Activated naive CD8-positive, alpha-beta T cell treated with anti-CD3 and anti-CD28 coated beads for 36 hours (primary cell): ENCODE data around the gene BTLA. TPM values are rescaled to one million over a fixed set of nuclear protein-coding genes. Genes with fewer than 3 reads are reported as not detected.
"Not testable (repeated sequence)": the region's sequence is repeated elsewhere in the genome, so short reads cannot be mapped to it uniquely, and the experiment has no call there.

Experiments used
- DNase-seq: peaks from one replicate; pipeline ENCODE4 v3.0.0; 2021
- H3K27ac Mint-ChIP-seq: one replicate; pipeline ENCODE4 v1.8.0; 2022; ENCODE audit warnings: mild to moderate bottlenecking, moderate library complexity, mixed read lengths
- H3K27me3 Mint-ChIP-seq: one replicate; pipeline ENCODE4 v1.8.0; 2022; ENCODE audit warnings: mild to moderate bottlenecking, mixed read lengths
- H3K36me3 Mint-ChIP-seq: one replicate; pipeline ENCODE4 v1.8.0; 2021; ENCODE audit warnings: mild to moderate bottlenecking, mixed read lengths
- H3K4me1 Mint-ChIP-seq: one replicate; pipeline ENCODE4 v1.8.0; 2021; ENCODE audit warnings: mixed read lengths
- H3K4me3 Mint-ChIP-seq: one replicate; pipeline ENCODE4 v1.8.0; 2022; ENCODE audit warnings: mild to moderate bottlenecking, moderate library complexity, mixed read lengths
- H3K9me3 Mint-ChIP-seq: one replicate; pipeline ENCODE4 v1.8.0; 2022; ENCODE audit warnings: mixed read lengths
- total RNA-seq, 2 experiments: library from RNA; stranded (reverse); gene quantifications; one replicate each; pipeline ENCODE4 v1.2.3, GENCODE V29; 2021

Gene BTLA
- total RNA-seq, 2 experiments from 2014 or later: 34.1 to 41.2 TPM

DNA sequence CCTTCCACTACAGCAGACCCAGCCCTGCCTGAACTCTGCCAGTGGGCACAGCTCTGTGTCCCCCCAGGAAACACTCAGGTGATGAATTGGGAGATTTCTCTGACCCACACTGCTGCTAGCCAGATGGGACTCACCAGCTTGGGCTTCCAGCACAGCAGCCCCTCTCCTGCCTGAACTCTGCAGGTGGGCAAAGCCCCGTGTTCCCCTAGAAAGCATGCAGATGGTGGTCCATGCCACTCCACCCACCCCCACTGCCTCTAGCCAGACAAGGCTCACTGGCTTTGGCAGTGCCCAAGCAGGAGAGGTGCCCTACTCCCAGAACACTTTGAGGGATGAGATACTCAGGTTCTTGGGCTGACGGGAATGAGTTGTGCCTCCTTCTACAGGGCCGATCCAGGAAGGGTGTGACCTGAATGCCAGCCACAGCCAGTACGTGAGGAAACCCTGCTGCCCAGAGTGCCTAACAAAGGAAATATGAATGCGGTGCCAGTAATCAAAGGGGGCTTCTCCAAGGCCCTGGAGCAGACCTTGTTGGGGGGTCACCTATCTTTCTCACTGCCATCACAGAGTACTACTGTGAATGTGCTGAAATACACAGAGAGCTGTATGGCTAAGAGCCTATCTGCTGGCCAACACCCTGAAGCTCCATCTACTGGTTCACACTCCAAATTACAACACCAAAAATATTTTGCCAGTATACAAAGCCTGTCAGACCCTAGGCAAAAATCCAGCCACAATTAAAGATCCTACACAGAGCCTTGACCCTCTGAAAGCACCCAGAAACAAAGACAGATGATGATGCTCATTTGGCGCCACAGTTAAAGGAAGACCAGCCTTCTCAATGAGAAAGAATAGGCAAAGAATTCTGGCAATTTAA, 61.9 kb downstream of the BTLA start:
- DNase-seq: no peak
- Mint-ChIP-seq H3K36me3 (peaks cover 44% of the 10 kb centered on the region), H3K4me3 (no peak overlapping the region), H3K27me3 (no peaks in the 10 kb centered on the region), H3K4me1 (peaks cover 33% of the 10 kb centered on the region), H3K9me3 (peaks cover 38% of the 10 kb centered on the region), H3K27ac (peak overlapping the region; percentile 45)

DNA sequence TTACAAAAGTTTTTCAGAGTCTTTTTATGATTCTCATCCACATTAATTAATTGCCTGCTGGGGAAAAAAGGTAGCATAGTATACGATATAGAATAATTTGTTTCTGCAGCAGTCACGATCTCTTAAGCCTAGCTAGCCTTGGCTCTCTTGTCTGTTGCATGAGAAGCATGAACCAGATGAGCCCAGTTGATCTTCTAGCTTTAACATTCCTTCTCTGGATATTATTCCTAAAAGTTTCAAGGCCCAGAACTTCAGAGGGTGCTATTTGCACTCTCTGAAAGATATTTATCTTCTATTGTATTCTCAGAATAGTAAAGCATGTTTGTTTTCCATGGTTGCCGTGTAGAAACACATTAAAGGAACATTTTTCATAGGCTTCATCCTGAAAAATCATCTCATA, 69.3 kb downstream of the BTLA start:
- H3K27ac Mint-ChIP-seq: no peak overlapping the region
- no peaks in the 10 kb centered on the region for H3K27me3 Mint-ChIP-seq
- H3K4me3 Mint-ChIP-seq: no peak overlapping the region
- peaks cover 23% of the 10 kb centered on the region for H3K4me1 Mint-ChIP-seq
- H3K36me3 Mint-ChIP-seq: peaks cover 21% of the 10 kb centered on the region
- peaks cover 15% of the 10 kb centered on the region for H3K9me3 Mint-ChIP-seq
- DNase-seq: no peak

DNA sequence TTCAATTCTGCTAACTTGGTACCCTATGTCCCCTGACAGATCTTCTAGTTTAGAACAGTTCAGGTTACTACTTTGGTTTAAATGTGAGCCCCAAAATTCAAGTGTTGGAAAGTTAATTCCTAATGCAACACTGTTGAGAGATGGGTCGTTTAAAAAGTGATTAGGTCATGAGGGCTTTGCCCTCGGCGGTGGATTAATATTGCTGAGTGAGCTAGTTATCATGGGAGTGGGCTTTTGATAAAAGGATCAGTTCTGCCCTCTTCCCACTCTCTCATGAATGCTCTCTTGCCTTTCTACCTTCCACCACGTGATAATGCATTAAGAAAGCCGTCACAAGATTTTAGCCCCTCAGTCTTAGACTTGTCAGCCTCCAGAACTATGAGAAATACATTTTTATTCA, 72.1 kb downstream of the BTLA start:
- H3K27ac Mint-ChIP-seq: no peak overlapping the region
- H3K9me3 Mint-ChIP-seq: peaks cover 6% of the 10 kb centered on the region
- no peak overlapping the region for H3K4me3 Mint-ChIP-seq
- H3K27me3 Mint-ChIP-seq: no peaks in the 10 kb centered on the region
- H3K4me1 Mint-ChIP-seq: peaks cover 9% of the 10 kb centered on the region
- no peak for DNase-seq
- H3K36me3 Mint-ChIP-seq: peaks cover 7% of the 10 kb centered on the region

DNA sequence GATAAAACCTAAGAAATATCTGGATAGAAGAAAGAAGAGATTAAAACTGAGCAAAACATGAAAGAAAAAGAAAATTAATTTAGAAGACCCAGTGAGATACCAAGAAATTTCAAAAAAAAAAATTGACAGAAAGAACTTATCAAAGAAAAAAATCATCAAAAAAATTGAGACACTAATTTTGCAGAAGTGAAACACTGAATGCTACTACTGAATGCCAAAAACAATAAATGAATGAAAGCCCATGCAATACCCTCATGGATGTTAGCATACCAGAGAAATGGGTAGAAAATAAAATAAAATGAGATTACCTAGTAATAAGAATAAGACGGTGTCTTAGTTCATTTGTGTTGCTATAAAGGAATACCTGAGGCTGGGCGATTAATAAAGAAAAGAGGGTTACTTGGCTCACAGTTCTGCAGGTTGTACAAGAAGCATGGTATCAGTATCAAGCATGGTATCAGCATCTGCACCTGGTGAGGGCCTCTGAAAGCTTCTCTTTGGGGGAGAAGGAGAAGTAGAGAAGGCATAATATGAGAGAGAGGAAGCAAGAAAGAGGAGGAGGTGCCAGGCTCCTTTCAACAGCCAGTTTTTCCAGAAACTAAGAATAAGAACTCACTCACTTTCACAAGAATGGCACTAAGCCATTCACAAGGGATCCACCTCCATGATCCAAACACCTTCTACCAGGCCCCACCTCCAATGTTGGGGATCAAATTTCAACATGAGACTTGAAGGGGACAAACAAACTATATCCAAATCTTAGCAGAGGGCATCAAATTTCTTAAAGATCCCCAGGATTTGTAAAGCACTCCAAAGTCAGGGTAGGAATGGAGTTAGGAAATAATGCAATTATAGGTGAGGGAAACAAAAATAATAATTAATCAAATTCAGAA, 73.2 kb downstream of the BTLA start:
- Mint-ChIP-seq H3K4me3 (no peak overlapping the region), H3K9me3 (peaks cover 3% of the 10 kb centered on the region), H3K27me3 (no peaks in the 10 kb centered on the region), H3K4me1 (peaks cover 7% of the 10 kb centered on the region), H3K36me3 (peaks cover 1% of the 10 kb centered on the region), H3K27ac (no peak overlapping the region)
- no peak for DNase-seq

DNA sequence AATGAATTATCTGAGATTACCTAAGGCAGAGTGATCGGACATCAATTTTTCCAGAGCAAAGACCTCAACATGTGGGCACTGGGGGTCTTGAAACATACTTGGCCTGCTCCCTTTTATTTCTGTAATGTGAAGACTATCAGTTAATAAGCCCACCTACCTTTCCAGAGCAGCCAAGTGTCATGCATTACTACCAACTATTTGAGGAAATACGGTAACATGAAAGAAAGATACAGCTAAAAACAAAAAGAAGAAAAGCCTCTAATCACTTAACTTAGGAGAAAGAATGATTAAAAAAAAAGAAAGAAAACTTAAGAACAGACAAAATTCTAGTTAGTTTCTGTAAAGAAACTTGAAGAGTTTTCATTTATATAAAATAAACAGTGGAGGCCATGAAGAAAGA, 73.9 kb downstream of the BTLA start:
- Mint-ChIP-seq H3K36me3 (peaks cover 1% of the 10 kb centered on the region), H3K27ac (no peak overlapping the region), H3K9me3 (no peaks in the 10 kb centered on the region), H3K4me3 (no peak overlapping the region), H3K27me3 (no peaks in the 10 kb centered on the region), H3K4me1 (peaks cover 7% of the 10 kb centered on the region)
- DNase-seq: no peak

DNA sequence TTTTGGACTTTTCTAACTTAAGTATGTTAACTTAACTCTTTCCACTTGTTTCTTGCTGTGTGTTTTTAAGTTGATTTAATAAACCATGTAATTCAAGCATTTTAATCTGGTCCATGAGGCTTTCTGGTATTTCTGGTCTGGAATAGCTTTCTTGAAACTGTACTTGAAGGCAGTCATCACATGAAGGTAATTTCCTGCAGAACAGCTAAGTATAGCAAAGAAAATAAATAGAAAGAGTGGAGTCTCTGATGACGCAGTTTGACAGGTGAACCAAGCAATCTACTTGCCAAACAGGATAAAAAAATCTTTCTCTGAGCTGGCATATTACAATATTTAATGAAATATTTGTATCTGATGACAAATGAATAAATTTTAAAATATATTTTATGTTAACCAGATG, 74.9 kb downstream of the BTLA start:
- Mint-ChIP-seq H3K4me3 (no peak overlapping the region), H3K9me3 (no peaks in the 10 kb centered on the region), H3K4me1 (peaks cover 7% of the 10 kb centered on the region), H3K27ac (no peak overlapping the region), H3K36me3 (peaks cover 1% of the 10 kb centered on the region), H3K27me3 (no peaks in the 10 kb centered on the region)
- no peak for DNase-seq

DNA sequence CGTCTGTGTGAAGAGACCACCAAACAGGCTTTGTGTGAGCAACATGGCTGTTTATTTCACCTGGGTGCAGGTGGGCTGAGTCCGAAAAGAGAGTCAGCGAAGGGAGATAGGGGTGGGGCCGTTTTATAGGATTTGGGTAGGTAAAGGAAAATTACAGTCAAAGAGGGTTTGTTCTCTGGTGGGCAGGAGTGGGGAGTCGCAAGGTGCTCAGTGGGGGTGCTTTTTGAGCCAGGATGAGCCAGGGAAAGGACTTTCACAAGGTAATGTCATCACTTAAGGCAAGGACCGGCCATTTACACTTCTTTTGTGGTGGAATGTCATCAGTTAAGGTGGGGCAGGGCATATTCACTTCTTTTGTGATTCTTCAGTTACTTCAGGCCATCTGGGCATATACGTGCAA, 76.4 kb downstream of the BTLA start:
- H3K27me3 Mint-ChIP-seq, DNase-seq, H3K9me3 Mint-ChIP-seq, H3K36me3 Mint-ChIP-seq, H3K4me3 Mint-ChIP-seq, H3K4me1 Mint-ChIP-seq, H3K27ac Mint-ChIP-seq: not testable (repeated sequence)

DNA sequence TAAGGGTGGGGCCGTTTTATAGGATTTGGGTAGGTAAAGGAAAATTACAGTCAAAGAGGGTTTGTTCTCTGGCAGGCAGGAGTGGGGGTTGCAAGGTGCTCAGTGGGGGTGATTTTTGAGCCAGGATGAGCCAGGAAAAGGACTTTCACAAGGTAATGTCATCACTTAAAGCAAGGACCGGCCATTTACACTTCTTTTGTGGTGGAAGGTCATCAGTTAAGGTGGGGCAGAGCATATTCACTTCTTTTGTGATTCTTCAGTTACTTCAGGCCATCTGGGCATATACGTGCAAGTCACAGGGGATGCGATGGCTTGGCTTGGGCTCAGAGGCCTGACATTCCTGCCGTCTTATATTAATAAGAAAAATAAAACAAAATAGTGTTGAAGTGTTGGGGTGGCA, 80.7 kb downstream of the BTLA start:
- not testable (repeated sequence) for H3K9me3 Mint-ChIP-seq, H3K27ac Mint-ChIP-seq, H3K4me3 Mint-ChIP-seq, DNase-seq, H3K36me3 Mint-ChIP-seq, H3K4me1 Mint-ChIP-seq, H3K27me3 Mint-ChIP-seq

DNA sequence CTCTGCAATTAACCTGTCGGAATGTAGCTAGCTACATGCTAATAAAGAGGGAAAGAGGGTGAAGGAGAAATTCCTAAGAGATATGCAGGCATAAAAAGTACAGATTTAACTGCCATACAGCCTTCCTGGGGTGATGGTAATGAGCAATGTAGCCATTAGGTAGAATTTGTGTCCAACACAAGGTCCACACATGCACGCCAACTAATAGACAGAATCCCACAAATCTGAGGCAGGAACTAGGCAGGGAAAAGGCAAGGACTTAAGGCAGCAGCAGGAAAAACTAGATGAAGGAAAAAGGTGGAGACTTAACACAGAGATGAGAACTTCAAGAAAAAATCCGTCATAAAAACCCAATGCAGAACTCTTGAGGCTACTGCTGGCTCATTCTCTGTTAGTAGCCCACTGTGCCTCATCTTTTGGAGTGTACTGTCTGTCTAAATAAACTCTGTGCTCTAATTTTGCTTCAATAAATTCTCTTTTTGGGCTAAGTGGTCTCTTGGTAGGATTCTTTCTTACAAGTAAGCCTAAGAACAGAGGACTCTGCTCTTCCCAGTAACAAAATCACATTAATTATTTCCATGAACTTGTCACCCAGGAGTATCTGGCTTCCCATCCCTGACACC, 81.5 kb downstream of the BTLA start:
- H3K4me1 Mint-ChIP-seq: peaks cover 2% of the 10 kb centered on the region
- H3K27me3 Mint-ChIP-seq: no peaks in the 10 kb centered on the region
- no peak overlapping the region for H3K4me3 Mint-ChIP-seq
- H3K27ac Mint-ChIP-seq: no peak overlapping the region
- H3K9me3 Mint-ChIP-seq: no peaks in the 10 kb centered on the region
- no peak for DNase-seq
- H3K36me3 Mint-ChIP-seq: no peaks in the 10 kb centered on the region

DNA sequence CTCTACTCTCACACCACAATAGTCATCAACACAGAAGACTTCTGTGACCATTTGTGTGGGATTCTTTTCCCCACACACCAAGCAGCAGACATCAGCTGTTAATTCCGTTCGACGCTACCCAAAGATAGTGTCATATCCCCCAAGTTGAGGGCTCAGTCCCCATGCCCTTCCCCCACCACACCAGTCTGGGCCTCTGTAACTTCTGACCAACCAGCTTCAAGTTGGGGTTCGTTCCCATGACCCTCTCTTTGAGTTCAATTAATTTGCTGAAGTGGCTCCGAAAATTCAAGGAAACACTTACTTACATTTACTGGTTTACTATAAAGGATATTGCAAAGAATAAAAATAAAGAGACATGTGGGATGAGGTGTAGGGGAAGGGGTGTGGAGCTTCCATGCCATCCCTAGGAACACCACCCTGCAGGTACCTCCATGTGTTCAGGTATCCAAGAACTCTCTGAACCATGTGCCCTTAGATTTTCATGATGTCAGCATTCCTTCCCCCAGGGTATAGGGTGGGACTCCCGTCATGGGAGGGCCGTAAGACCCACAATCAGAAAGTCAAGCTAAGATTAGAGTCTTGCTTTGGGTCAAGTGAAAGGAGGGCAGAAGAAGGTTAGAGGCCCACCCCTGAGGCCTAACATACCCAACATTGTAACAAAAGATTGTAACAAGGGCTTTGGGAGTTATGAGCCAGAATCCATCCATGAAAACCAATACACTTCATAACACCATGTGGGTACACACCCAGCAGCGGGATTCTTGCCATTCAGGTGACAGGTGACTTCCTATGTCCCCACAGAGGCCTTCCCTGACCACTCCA, 82.7 kb downstream of the BTLA start:
- Mint-ChIP-seq H3K4me1 (peaks cover 2% of the 10 kb centered on the region), H3K9me3 (peaks cover 1% of the 10 kb centered on the region), H3K27ac (no peak overlapping the region), H3K4me3 (no peak overlapping the region), H3K27me3 (no peaks in the 10 kb centered on the region), H3K36me3 (no peaks in the 10 kb centered on the region)
- no peak for DNase-seq

DNA sequence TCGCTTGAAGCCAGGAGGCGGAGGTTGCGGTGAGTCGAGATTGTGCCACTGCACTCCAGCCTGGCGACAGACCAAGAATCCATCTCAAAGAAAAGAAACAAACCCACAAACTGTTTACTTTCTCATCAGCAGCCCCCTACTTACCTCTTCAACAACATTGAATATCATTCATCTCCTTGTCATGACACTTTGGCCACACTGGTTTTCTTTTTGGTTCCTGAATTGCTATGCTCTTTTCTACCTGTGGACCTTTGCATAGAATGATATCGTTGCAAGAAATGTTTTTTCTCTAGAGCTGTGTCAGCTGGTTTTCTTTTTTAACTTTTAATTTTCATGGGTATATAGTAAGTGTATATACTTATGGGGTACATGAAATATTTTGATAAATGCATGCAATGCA, 83.9 kb downstream of the BTLA start:
- Mint-ChIP-seq H3K4me1 (peaks cover 2% of the 10 kb centered on the region), H3K27ac (no peak overlapping the region), H3K4me3 (no peak overlapping the region), H3K9me3 (peaks cover 1% of the 10 kb centered on the region), H3K36me3 (no peaks in the 10 kb centered on the region), H3K27me3 (no peaks in the 10 kb centered on the region)
- no peak for DNase-seq

Other genes starting within 250 kb of the BTLA start
- not detected for gene SLC9C1, start 205.3 kb downstream of the BTLA start, total RNA-seq
- 10 to 100 TPM; 32.7 to 33.6 TPM for gene CD200, start 166.3 kb downstream of the BTLA start, total RNA-seq
- gene ATG3, start 62.5 kb upstream of the BTLA start, total RNA-seq: 10 to 100 TPM; 76.8 to 76.9 TPM
- 10 to 100 TPM; 15.2 to 17.4 TPM for gene SLC35A5, start 62.6 kb upstream of the BTLA start, total RNA-seq
- not detected for gene CCDC80, start 141.7 kb upstream of the BTLA start, total RNA-seq